Activated naive CD8-positive, alpha-beta T cell (primary cell): ENCODE data around the gene NHP2.

Experiments
- H3K27ac Mint-ChIP-seq: one replicate; pipeline ENCODE4 v1.8.0; 2021; ENCODE audit warnings: mixed read lengths
- H3K27me3 Mint-ChIP-seq: one replicate; pipeline ENCODE4 v1.8.0; 2021; ENCODE audit warnings: mixed read lengths
- H3K36me3 Mint-ChIP-seq: one replicate; pipeline ENCODE4 v1.8.0; 2021; ENCODE audit warnings: mixed read lengths
- H3K4me1 Mint-ChIP-seq: one replicate; pipeline ENCODE4 v1.8.0; 2021; ENCODE audit warnings: low read depth, mixed read lengths
- H3K4me3 Mint-ChIP-seq: one replicate; pipeline ENCODE4 v1.8.0; 2021; ENCODE audit warnings: mild to moderate bottlenecking, mixed read lengths
- H3K9me3 Mint-ChIP-seq: one replicate; pipeline ENCODE4 v1.8.0; 2021; ENCODE audit warnings: low read depth, mixed read lengths

Gene NHP2

GRCh38 chr5:178152491-178153444 lies 917 bp downstream of the NHP2 start:
- H3K4me1 Mint-ChIP-seq: peaks cover 45% of the 10 kb centered on the region

GRCh38 chr5:178150977-178151734 lies 2.5 kb downstream of the NHP2 start:
- Mint-ChIP-seq H3K9me3 (no peaks in the 10 kb centered on the region), H3K4me1 (peaks cover 49% of the 10 kb centered on the region), H3K27me3 (no peaks in the 10 kb centered on the region), H3K36me3 (peaks cover 4% of the 10 kb centered on the region), H3K27ac (peak overlapping the region; percentile 86), H3K4me3 (peak overlapping the region; percentile 95)

More at GRCh38 chr5:178152491-178153444, 917 bp downstream of the NHP2 start:
- Mint-ChIP-seq H3K9me3 (no peaks in the 10 kb centered on the region), H3K27me3 (no peaks in the 10 kb centered on the region), H3K36me3 (peaks cover 4% of the 10 kb centered on the region), H3K4me3 (peak overlapping the region; percentile 95), H3K27ac (peak overlapping the region; percentile 93)

GRCh38 chr5:178149199-178149932 lies 4.3 kb downstream of the NHP2 start:
- H3K9me3 Mint-ChIP-seq: no peaks in the 10 kb centered on the region
- peaks cover 51% of the 10 kb centered on the region for H3K4me1 Mint-ChIP-seq
- peak overlapping the region; percentile 57 for H3K4me3 Mint-ChIP-seq
- no peaks in the 10 kb centered on the region for H3K27me3 Mint-ChIP-seq
- peaks cover 4% of the 10 kb centered on the region for H3K36me3 Mint-ChIP-seq
- peak overlapping the region; percentile 86 for H3K27ac Mint-ChIP-seq

GRCh38 chr5:178147406-178147805 lies 6.3 kb downstream of the NHP2 start:
- H3K27ac Mint-ChIP-seq: peak overlapping the region; percentile 11
- peaks cover 40% of the 10 kb centered on the region for H3K4me1 Mint-ChIP-seq
- H3K9me3 Mint-ChIP-seq: no peaks in the 10 kb centered on the region
- H3K36me3 Mint-ChIP-seq: peaks cover 4% of the 10 kb centered on the region
- H3K27me3 Mint-ChIP-seq: no peaks in the 10 kb centered on the region
- H3K4me3 Mint-ChIP-seq: no peak overlapping the region

GRCh38 chr5:178145965-178146820 lies 7.5 kb downstream of the NHP2 start:
- H3K27me3 Mint-ChIP-seq: no peaks in the 10 kb centered on the region
- peaks cover 6% of the 10 kb centered on the region for H3K36me3 Mint-ChIP-seq
- no peak overlapping the region for H3K4me3 Mint-ChIP-seq
- H3K4me1 Mint-ChIP-seq: peaks cover 30% of the 10 kb centered on the region
- H3K27ac Mint-ChIP-seq: no peak overlapping the region
- no peaks in the 10 kb centered on the region for H3K9me3 Mint-ChIP-seq

- Mint-ChIP-seq H3K27ac (no peak overlapping the region), H3K36me3 (peaks cover 4% of the 10 kb centered on the region), H3K4me3 (no peak overlapping the region)
Observed at GRCh38 chr5:178143901-178144300, 9.8 kb downstream of the NHP2 start.

GRCh38 chr5:178143246-178143645 lies 10.4 kb downstream of the NHP2 start:
- Mint-ChIP-seq H3K4me3 (no peak overlapping the region), H3K36me3 (peaks cover 4% of the 10 kb centered on the region), H3K4me1 (peaks cover 11% of the 10 kb centered on the region), H3K27me3 (no peaks in the 10 kb centered on the region), H3K9me3 (no peaks in the 10 kb centered on the region), H3K27ac (no peak overlapping the region)

More at GRCh38 chr5:178143901-178144300, 9.8 kb downstream of the NHP2 start:
- Mint-ChIP-seq H3K4me1 (peaks cover 10% of the 10 kb centered on the region), H3K27me3 (no peaks in the 10 kb centered on the region), H3K9me3 (no peaks in the 10 kb centered on the region)

- no peak overlapping the region for H3K27ac Mint-ChIP-seq
- peaks cover 11% of the 10 kb centered on the region for H3K4me1 Mint-ChIP-seq
- peaks cover 4% of the 10 kb centered on the region for H3K36me3 Mint-ChIP-seq
- H3K9me3 Mint-ChIP-seq: no peaks in the 10 kb centered on the region
- no peaks in the 10 kb centered on the region for H3K27me3 Mint-ChIP-seq
- no peak overlapping the region for H3K4me3 Mint-ChIP-seq
Observed at GRCh38 chr5:178142642-178143041, 11.0 kb downstream of the NHP2 start.

GRCh38 chr5:178141550-178141949 lies 12.1 kb downstream of the NHP2 start:
- Mint-ChIP-seq H3K27ac (peak overlapping the region; percentile 58), H3K27me3 (no peaks in the 10 kb centered on the region), H3K9me3 (no peaks in the 10 kb centered on the region), H3K4me1 (peaks cover 9% of the 10 kb centered on the region), H3K4me3 (no peak overlapping the region), H3K36me3 (peaks cover 4% of the 10 kb centered on the region)

GRCh38 chr5:178137991-178138390 lies 15.7 kb downstream of the NHP2 start:
- Mint-ChIP-seq H3K36me3 (peaks cover 12% of the 10 kb centered on the region), H3K27ac (no peak overlapping the region), H3K27me3 (no peaks in the 10 kb centered on the region), H3K9me3 (no peaks in the 10 kb centered on the region), H3K4me1 (peaks cover 10% of the 10 kb centered on the region), H3K4me3 (no peak overlapping the region)

- H3K36me3 Mint-ChIP-seq: peaks cover 12% of the 10 kb centered on the region
Observed at GRCh38 chr5:178136990-178137389, 16.7 kb downstream of the NHP2 start.

GRCh38 chr5:178131446-178131996 lies 22.2 kb downstream of the NHP2 start:
- Mint-ChIP-seq H3K36me3 (peaks cover 11% of the 10 kb centered on the region), H3K27me3 (no peaks in the 10 kb centered on the region), H3K9me3 (no peaks in the 10 kb centered on the region), H3K27ac (peak overlapping the region; percentile 93), H3K4me1 (peaks cover 25% of the 10 kb centered on the region), H3K4me3 (peak overlapping the region; percentile 96)

More at GRCh38 chr5:178136990-178137389, 16.7 kb downstream of the NHP2 start:
- H3K4me3 Mint-ChIP-seq: no peak overlapping the region
- no peaks in the 10 kb centered on the region for H3K9me3 Mint-ChIP-seq
- no peak overlapping the region for H3K27ac Mint-ChIP-seq
- H3K27me3 Mint-ChIP-seq: no peaks in the 10 kb centered on the region
- H3K4me1 Mint-ChIP-seq: peaks cover 13% of the 10 kb centered on the region

- peak within 1 kb of the TSS; percentile 93 for H3K27ac Mint-ChIP-seq
- no peaks in the 10 kb centered on the region for H3K27me3 Mint-ChIP-seq
- peaks cover 8% of the 10 kb centered on the region for H3K36me3 Mint-ChIP-seq
- peaks cover 26% of the 10 kb centered on the region for H3K4me1 Mint-ChIP-seq
- H3K4me3 Mint-ChIP-seq: peak within 1 kb of the TSS; percentile 96
- H3K9me3 Mint-ChIP-seq: no peaks in the 10 kb centered on the region
Observed at GRCh38 chr5:178130576-178131445, 22.9 kb downstream of the NHP2 start, which contains the start of gene RMND5B. RMND5B (plus strand) TSS chr5:178131014; CDS start chr5:178138120, 7,106 bp downstream.
